AG10803 (cell line): ENCODE results near the gene SGCA.

Source experiments
- DNase-seq: peaks from one replicate; pipeline ENCODE4 v3.0.0; 2010; ENCODE audit warnings: low read depth
- H3K4me3 ChIP-seq: 2 replicates; pipeline ENCODE4 v1.5.1; 2011; ENCODE audit warnings: mild to moderate bottlenecking, low read length, control low read depth
- TF ChIP-seq, protein P1 (sequence below): conservative IDR thresholded peaks from 2 replicates; pipeline ENCODE4 v1.5.1; 2011; ENCODE audit warnings: mild to moderate bottlenecking, low read length, control low read depth, inconsistent platforms

The SGCA gene

DNA sequence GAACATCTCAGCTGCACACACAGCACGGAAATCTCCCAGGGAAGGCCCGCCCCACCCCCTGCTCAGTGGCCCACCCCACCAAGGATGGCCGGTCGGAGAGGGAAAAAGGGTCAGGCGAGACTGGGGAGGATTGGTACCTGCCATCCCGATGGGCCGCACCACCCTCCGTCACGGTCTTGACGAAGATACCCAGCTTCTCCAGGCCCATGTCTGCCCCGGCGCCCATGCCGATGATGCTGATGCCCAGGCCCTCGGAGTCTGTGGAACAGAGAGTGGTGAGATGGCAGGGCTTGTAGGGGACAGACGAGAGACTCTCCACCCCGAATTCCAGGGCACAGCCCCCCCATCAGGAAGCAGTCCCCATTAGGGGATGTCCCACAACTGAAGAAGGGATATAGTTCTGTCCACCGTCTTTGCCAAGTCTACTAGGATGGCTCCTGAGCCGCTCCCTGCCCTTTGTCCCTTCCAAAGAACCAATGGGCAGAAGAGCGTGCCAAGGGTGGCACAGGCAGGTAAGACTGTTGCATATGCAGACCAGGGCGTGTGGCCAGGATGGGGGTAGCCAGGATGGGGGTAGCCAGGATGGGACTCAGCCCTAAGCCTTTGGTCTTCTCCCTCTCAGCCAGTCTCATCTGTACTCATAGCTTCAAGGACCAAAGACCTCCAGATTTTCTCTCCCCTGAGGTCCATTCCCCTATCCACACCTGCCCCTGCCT is 22.2 kb upstream of the SGCA start:
- no peak overlapping the region for H3K4me3 ChIP-seq
- TF ChIP-seq, protein P1, sequence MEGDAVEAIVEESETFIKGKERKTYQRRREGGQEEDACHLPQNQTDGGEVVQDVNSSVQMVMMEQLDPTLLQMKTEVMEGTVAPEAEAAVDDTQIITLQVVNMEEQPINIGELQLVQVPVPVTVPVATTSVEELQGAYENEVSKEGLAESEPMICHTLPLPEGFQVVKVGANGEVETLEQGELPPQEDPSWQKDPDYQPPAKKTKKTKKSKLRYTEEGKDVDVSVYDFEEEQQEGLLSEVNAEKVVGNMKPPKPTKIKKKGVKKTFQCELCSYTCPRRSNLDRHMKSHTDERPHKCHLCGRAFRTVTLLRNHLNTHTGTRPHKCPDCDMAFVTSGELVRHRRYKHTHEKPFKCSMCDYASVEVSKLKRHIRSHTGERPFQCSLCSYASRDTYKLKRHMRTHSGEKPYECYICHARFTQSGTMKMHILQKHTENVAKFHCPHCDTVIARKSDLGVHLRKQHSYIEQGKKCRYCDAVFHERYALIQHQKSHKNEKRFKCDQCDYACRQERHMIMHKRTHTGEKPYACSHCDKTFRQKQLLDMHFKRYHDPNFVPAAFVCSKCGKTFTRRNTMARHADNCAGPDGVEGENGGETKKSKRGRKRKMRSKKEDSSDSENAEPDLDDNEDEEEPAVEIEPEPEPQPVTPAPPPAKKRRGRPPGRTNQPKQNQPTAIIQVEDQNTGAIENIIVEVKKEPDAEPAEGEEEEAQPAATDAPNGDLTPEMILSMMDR = no peak
- DNase-seq = no peak

DNA sequence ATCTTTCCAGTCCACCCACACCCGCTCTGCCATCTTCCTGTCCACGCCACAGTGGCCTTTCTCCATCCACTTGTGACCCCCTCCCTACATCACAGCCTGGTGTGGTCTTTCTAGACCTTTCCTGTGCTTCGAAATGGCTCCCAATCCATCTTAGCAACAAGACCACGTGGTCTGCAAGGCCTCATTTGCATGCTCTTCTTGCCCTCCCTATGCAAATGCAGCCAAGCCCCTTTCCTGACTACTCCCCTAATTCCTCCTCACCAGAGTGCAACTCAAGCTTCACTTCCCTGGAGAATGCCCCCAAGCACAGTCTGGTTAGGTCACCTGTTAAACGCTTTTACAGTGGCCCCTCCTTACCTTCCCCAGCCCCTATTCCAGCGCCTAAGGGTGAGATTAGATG is 21.4 kb upstream of the SGCA start:
- TF ChIP-seq, protein P1 = no peak
- H3K4me3 ChIP-seq = no peak overlapping the region
- DNase-seq = no peak

DNA sequence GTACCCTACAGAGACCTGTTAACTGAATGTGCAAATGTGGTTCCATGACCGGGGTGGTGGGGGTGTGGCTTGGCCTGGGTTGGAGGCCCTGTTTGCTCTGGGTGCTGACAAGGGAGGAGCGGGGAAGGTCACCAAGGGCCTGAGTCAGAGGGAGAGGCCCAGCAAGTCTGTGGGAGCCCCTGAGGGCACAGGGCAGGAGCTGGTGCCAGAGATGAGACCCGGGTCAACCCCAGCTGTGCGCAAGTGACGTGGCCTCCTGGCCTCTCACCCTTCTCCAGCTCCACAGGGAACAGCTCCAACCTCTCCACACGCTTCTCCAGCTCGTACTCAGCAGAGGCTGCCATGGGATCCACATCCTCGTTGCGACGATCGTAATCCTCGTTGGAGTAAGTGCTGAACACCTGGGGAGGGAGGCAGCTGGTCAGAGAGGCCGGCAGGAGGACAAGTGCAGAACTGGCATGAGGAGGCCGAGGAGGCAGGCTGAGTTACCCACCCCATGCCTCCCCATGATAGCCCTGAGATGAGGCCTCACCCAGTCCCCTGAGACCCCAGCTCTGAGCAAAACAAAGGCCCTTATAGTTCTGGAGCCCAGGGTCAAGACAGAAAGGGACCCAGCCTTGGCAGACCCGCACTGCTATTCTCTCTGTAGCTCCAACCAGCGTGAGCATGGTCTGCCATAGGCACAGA is 20.8 kb upstream of the SGCA start:
- DNase-seq = no peak
- TF ChIP-seq, protein P1 = no peak
- H3K4me3 ChIP-seq = no peak overlapping the region

DNA sequence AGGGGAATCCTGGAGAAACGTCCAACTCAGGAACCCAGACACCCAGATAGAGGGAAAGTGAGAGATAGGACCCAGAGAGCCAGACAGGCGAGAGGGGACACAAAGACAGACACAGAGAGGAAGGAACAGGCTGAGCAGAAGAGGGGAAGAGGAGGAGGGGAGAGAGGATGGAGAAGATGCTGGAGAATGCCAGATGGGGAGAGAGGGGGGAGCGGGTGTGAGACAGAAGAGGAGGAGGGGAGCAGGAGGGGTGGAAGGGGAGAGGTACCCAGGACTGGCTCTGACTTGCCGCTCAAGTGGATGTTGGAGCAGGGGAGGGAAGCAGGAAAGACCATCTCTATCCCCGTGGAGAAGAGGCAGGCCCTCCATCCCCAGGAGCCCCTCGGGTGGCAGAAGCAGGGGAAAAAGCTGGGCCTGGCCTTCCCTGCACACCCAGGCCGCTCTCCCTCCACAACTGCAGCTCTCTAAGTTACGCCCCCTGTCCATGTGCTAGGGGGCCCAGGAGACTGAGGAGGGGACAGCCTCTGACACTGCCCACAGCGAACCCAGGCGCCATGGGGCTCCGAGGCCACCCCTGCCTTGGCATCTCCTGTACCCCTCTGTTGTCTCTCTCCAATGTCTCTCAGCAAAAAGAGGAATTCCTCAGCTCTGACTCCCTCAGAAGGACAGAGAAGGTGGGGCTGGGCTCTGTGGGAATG is 20.1 kb upstream of the SGCA start:
- no peak overlapping the region; the same call in 1 of the 2 replicates for H3K4me3 ChIP-seq
- DNase-seq = no peak
- TF ChIP-seq, protein P1 = no peak

DNA sequence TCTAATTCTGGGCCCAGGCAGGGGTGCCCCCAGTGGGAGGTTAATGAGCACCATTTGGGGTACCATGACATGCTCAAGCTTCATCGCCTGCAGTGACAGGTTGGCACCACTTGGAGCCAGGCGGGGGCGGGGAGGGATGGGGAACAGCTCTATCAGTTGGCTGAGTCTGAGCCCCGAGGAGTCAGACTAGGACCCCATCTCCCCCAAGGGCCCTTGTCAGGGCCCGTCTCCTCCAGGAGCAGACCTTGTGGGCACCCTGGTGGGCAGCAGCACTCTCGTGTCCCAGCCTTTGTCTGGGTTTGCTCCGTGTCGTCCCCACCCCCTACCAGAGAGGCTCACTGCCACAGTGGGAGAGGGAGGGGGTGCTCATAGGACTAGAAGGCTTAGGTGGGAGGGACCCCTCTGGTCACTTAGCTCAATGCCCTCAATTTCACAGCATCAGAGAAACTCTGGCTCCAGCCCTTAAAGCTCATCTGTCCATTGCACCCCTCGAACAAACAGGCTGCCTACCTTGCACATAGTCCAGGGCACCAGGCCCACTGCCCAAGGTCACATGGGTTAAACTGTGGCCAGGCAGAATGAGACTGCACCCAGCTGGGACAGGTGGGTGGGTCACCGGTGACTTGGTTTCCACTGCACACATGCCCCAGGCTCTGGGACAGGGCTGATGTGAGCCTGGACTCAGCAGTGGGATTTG is 19.4 kb upstream of the SGCA start:
- peak overlapping the region; percentile 79 for H3K4me3 ChIP-seq
- no peak for DNase-seq
- TF ChIP-seq, protein P1 = 0 out of 2 replicates have a peak, but pooled peaks have one; percentile 6

DNA sequence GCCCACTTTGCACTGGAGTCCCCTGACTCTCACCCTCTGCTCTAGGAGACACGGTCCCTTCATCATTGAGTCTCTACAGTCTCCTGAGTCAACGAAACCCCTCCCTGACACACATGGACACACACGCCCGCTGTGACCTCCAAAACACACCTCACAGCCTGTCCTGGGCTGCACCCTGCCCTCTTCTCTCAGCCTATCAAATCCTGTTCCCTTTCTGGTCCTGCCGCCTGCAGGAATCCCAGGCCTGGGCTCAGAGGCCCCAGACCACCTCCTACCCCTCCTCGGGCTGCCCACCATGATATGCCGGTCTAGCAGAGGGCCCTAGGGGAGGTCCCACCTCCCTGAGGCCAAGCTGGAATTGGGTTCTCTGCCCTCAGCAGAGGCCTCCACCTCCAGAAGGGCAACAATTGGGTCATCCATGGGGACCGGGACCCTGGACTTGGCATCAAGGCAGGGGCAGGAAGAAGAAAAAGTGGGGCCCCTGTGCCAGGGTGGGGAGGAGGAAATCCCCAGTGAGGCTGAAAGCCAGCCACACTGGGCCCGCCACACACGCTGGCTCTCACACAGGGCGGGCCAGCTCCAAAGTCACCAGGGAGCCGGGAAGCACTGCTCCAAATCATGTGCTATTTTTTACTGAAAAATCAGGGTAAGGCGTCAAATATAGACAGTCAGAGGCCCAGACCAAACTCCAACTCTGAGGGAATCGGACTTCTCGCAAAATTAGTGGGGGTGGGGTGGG is 18.7 kb upstream of the SGCA start:
- TF ChIP-seq, protein P1 = no peak
- no peak for DNase-seq
- peak overlapping the region; percentile 79 for H3K4me3 ChIP-seq
